GM12878 (cell line): ENCODE measurements around the gene AKAP9. TPM values are rescaled to one million over a fixed set of nuclear protein-coding genes. Genes with fewer than 3 reads are reported as not detected.

Experiments used
- ATAC-seq: fragments of 200-7000 bp; cut with Tn5 transposase; 3 replicates; pipeline ENCODE4 v1.9.1; 2020; ENCODE audit warnings: mild to moderate bottlenecking, moderate library complexity
- BruUV-seq: library from RNA; stranded (reverse); fragments of 400-500 nt; replicated peaks from 2 replicates; lab custom pipeline; 2021; lab: Mats Ljungman, UMichigan
- CTCF ChIA-PET: fragments of 300-600 bp; sonication (Branson Sonifier 250); formaldehyde crosslinking; extraction: SDS; loops from one replicate; lab custom pipeline; 2021; ENCODE audit warnings: inconsistent platforms; lab: Yijun Ruan, JAX
- POLR2A ChIA-PET: fragments of 350-600 bp; formaldehyde crosslinking; extraction: SDS; loops from one replicate; lab custom pipeline; 2021; ENCODE audit warnings: inconsistent platforms; lab: Charles Lee
- RAD21 ChIA-PET: fragments of 300-600 bp; sonication (Branson Sonifier 250); formaldehyde crosslinking; loops from one replicate; lab custom pipeline; 2023; ENCODE audit warnings: antibody characterized with exemption; ENCODE audit not compliant: unreplicated experiment; lab: Charles Lee
- SMC1A ChIA-PET: fragments of 300-600 bp; sonication (Branson Sonifier 250); formaldehyde crosslinking; loops from one replicate; lab custom pipeline; 2023; ENCODE audit not compliant: unreplicated experiment, uncharacterized antibody; lab: Charles Lee
- DNase-seq: peaks from one replicate; pipeline ENCODE4 v3.0.0-alpha.2; 2011; ENCODE audit warnings: low read depth, low spot score
- FAIRE-seq: peaks from 3 replicates; lab custom pipeline; 2011; peaks lifted over from hg19 to GRCh38; lab: Jason Lieb, UNC
- H2AFZ ChIP-seq: 2 replicates; pipeline ENCODE4 v1.6.0; 2011; ENCODE audit warnings: low read depth, low read length, control low read depth; ENCODE audit not compliant: control insufficient read depth
- H3K27ac ChIP-seq: 2 replicates; pipeline ENCODE4 v1.5.1; 2011; ENCODE audit warnings: control low read depth; ENCODE audit not compliant: control insufficient read depth, insufficient read depth
- H3K27me3 ChIP-seq, 2 experiments: replicated peaks in 1 of 2; 2 replicates each; pipeline versions ENCODE4 v1.6.0 to v1.6.1; 2011; ENCODE audit warnings: low read length in 1 of 2; ENCODE audit not compliant: control insufficient read depth in 2 of 2, insufficient read depth in 2 of 2
- H3K36me3 ChIP-seq, 2 experiments: 2 replicates each; pipeline ENCODE4 v1.5.1; 2011; ENCODE audit warnings: low read length in 1 of 2; ENCODE audit not compliant: control insufficient read depth in 2 of 2, insufficient read depth in 2 of 2
- H3K4me1 ChIP-seq: 2 replicates; pipeline ENCODE4 v1.6.1; 2011; ENCODE audit warnings: mild to moderate bottlenecking, low read length, moderate library complexity, mixed read lengths; ENCODE audit not compliant: control insufficient read depth, insufficient read depth
- H3K4me2 ChIP-seq: 2 replicates; pipeline ENCODE4 v1.6.0; 2011; ENCODE audit warnings: control low read depth; ENCODE audit not compliant: control insufficient read depth, insufficient read depth
- H3K4me3 ChIP-seq: fragments of 200-600 bp; sonication (generic); 2 replicates; pipeline ENCODE4 v1.5.1; 2016
- H3K79me2 ChIP-seq: 2 replicates; pipeline ENCODE4 v1.6.0; 2011; ENCODE audit warnings: low read length; ENCODE audit not compliant: control insufficient read depth, insufficient read depth
- H3K9ac ChIP-seq: 2 replicates; pipeline ENCODE4 v1.8.0; 2011; ENCODE audit warnings: low read length, control low read depth, mixed read lengths; ENCODE audit not compliant: control insufficient read depth, insufficient read depth
- H3K9me3 ChIP-seq: replicated peaks from 3 replicates; pipeline ENCODE4 v1.5.1; 2011; ENCODE audit warnings: mild to moderate bottlenecking, low read length; ENCODE audit not compliant: control insufficient read depth, insufficient read depth
- H4K20me1 ChIP-seq: 2 replicates; pipeline ENCODE4 v1.6.0; 2011; ENCODE audit not compliant: control insufficient read depth, insufficient read depth
- BACH1 ChIP-seq: fragments of 450-650 bp; IDR thresholded peaks from 2 replicates; pipeline ENCODE4 v1.6.1; 2017; ENCODE audit warnings: mild to moderate bottlenecking, borderline replicate concordance
- BCL11A ChIP-seq: IDR thresholded peaks from 2 replicates; pipeline ENCODE4 v1.6.1; 2011; ENCODE audit warnings: low read depth, low read length
- CBX3 ChIP-seq: fragments of 200-600 bp; sonication (generic); IDR thresholded peaks from 2 replicates; pipeline ENCODE4 v1.6.1; 2016; ENCODE audit warnings: low read depth, borderline replicate concordance
- EGR1 ChIP-seq, 2 experiments: IDR thresholded peaks; 1 replicate in 1 of 2; 2 replicates in 1 of 2; pipeline ENCODE4 v1.6.1; 2011 to 2012; ENCODE audit warnings: low read depth in 2 of 2, low read length in 2 of 2, borderline replicate concordance in 1 of 2, mild to moderate bottlenecking in 1 of 2, moderate library complexity in 1 of 2
- MTA2 ChIP-seq: fragments of 450-650 bp; IDR thresholded peaks from 2 replicates; pipeline ENCODE4 v1.6.1; 2016; ENCODE audit warnings: low read depth, mild to moderate bottlenecking, moderate library complexity
- POU2F2 ChIP-seq: IDR thresholded peaks from 3 replicates; pipeline ENCODE4 v1.6.1; 2011; ENCODE audit warnings: low read depth, mild to moderate bottlenecking, low read length, borderline replicate concordance
- TCF3 ChIP-seq: IDR thresholded peaks from 2 replicates; pipeline ENCODE4 v1.6.1; 2012; ENCODE audit warnings: low read depth, mild to moderate bottlenecking, low read length, borderline replicate concordance; ENCODE audit not compliant: insufficient read depth
- ZNF24 ChIP-seq: fragments of 450-650 bp; IDR thresholded peaks from 2 replicates; pipeline ENCODE4 v1.6.1; 2017; ENCODE audit warnings: antibody characterized with exemption, mild to moderate bottlenecking
- ZNF622 ChIP-seq: fragments of 450-650 bp; IDR thresholded peaks from 2 replicates; pipeline ENCODE4 v1.6.1; 2017; ENCODE audit warnings: mild to moderate bottlenecking, inconsistent platforms
- WGBS: methylation state at CpG from one replicate; pipeline ENCODE4 v1.1.6; 2016; ENCODE audit warnings: low lambda C conversion rate; ENCODE audit not compliant: insufficient replicate concordance, insufficient coverage; ENCODE audit errors: missing lambda C conversion rate; 5-methylcytosine and 5-hydroxymethylcytosine counted together
- in situ Hi-C: fragments of 300-500 bp; cut with MboI; formaldehyde crosslinking; loops from 9 replicates; pipeline ENCODE4 v1.14.3; 2018; ENCODE audit warnings: mixed read lengths
- intact Hi-C: fragments of 100-400 bp; cut with micrococcal nuclease; formaldehyde crosslinking; loops from one replicate; pipeline ENCODE4 v1.14.2; 2022; ENCODE audit not compliant: unreplicated experiment
- polyA plus RNA-seq, 11 experiments: library from polyadenylated mRNA; depleted of rRNA in 4 of 11; unstranded in 6 of 11; stranded (reverse) in 5 of 11; fragments of >200 nt; fragmentation: Nextera tagmentation in 4 of 11; fragmentation: Illumina TruSeq in 1 of 11; extraction: Ambion mirVana in 4 of 11; extraction: Trizol in 1 of 11; gene quantifications; 1 replicate in 1 of 11; 2 replicates in 10 of 11; pipeline versions ENCODE4 v1.2.1 to v1.2.3, GENCODE V29; 2011 to 2016; ENCODE audit warnings: inconsistent platforms in 2 of 11, missing spikeins in 2 of 11, low read depth in 1 of 11
- total RNA-seq, 4 experiments: library from RNA; depleted of rRNA in 3 of 4; stranded (reverse); fragments of >200 nt in 3 of 4; fragmentation: Illumina TruSeq in 1 of 4; extraction: Trizol in 1 of 4; gene quantifications; 2 replicates each; pipeline versions ENCODE4 v1.2.1 to v1.2.3, GENCODE V29; 2013 to 2021
- TF ChIP-seq, protein P1 (sequence below): IDR thresholded peaks from 2 replicates; pipeline ENCODE4 v1.6.1; 2012; ENCODE audit warnings: mild to moderate bottlenecking, low read depth, low read length

The AKAP9 gene
- total and polyA plus RNA-seq, 10 of the 15 experiments (the other 5 are each of a cell fraction or from before 2014, with no cell fraction given), result 21.1 to 62.8 (median 31.6) TPM

DNA sequence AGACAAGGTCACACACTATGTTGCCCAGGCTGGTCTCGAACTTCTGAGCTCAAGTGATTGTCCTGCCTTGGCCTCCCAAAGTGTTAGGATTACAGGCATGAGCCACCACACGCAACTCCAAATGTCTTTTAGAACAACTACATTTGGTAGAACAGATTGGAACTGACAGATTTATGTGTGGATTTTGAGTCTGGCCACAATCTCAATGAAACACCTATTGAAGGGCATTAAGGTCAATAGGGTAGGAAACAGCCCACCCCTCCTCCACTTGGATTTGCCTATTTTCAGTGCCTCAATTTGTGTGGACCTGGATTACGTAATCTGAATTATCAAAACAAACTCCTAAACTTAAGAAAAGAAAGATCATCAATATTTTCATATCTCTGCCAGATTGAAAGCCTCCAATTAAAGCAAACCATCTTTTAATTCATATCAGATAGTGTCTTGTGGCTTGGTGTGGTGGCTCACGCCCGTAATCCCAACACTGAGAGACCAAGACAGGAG is 209.1 kb downstream of the AKAP9 start:
- ATAC-seq (no peak), DNase-seq (no peak), FAIRE-seq (no peak)
- Histone ChIP-seq H4K20me1 (no peaks in the 10 kb centered on the region), H3K79me2 (no peaks in the 10 kb centered on the region), H3K9me3 (no peaks in the 10 kb centered on the region), H3K4me1 (no peaks in the 10 kb centered on the region), H3K4me3 (no peak overlapping the region), H3K9ac (no peak overlapping the region), H2AFZ (no peak overlapping the region), H3K4me2 (no peak overlapping the region), H3K36me3 (no peaks in the 10 kb centered on the region), H3K27ac (no peak overlapping the region), H3K27me3 (no peaks in the 10 kb centered on the region)
- intact Hi-C loops, result no loop called here
- WGBS, result 51% methylated on average over 5 of the region's 5 CpGs
- in situ Hi-C loops, result no loop called here
- ChIA-PET POLR2A (no interaction called here), SMC1A (no interaction called here), RAD21 (no interaction called here), CTCF (interaction anchor here (1.0 kb wide), 1 partner anchor 297 kb away, joined by 3 read pairs; the partner anchor contains the start of gene GATAD1)
- BruUV-seq, result no TSS peak
- no peak for TF ChIP-seq BCL11A
- TF ChIP-seq BACH1, result no peak
- TF ChIP-seq ZNF24, result no peak
- TF ChIP-seq EGR1 (IDR thresholded peaks at IDR 0.05; ENCODE audit: borderline replicate concordance in 1 of 2, low read depth in 2 of 2, low read length in 2 of 2), result no peak
- TF ChIP-seq, protein P1, sequence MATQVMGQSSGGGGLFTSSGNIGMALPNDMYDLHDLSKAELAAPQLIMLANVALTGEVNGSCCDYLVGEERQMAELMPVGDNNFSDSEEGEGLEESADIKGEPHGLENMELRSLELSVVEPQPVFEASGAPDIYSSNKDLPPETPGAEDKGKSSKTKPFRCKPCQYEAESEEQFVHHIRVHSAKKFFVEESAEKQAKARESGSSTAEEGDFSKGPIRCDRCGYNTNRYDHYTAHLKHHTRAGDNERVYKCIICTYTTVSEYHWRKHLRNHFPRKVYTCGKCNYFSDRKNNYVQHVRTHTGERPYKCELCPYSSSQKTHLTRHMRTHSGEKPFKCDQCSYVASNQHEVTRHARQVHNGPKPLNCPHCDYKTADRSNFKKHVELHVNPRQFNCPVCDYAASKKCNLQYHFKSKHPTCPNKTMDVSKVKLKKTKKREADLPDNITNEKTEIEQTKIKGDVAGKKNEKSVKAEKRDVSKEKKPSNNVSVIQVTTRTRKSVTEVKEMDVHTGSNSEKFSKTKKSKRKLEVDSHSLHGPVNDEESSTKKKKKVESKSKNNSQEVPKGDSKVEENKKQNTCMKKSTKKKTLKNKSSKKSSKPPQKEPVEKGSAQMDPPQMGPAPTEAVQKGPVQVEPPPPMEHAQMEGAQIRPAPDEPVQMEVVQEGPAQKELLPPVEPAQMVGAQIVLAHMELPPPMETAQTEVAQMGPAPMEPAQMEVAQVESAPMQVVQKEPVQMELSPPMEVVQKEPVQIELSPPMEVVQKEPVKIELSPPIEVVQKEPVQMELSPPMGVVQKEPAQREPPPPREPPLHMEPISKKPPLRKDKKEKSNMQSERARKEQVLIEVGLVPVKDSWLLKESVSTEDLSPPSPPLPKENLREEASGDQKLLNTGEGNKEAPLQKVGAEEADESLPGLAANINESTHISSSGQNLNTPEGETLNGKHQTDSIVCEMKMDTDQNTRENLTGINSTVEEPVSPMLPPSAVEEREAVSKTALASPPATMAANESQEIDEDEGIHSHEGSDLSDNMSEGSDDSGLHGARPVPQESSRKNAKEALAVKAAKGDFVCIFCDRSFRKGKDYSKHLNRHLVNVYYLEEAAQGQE, result no peak
- TF ChIP-seq ZNF622, result no peak
- no peak for TF ChIP-seq POU2F2
- TF ChIP-seq CBX3, result no peak
- no peak for TF ChIP-seq MTA2
- no peak for TF ChIP-seq TCF3
